B cell (primary cell): Measurements from ENCODE around the gene FOXP4. TPM values are rescaled to one million over a fixed set of nuclear protein-coding genes. Genes with fewer than 3 reads are reported as not detected.

Source experiments
- ATAC-seq: fragments of 200-7000 bp; cut with Tn5 transposase; one replicate; pipeline ENCODE4 v1.10.0; 2021; ENCODE audit warnings: low read depth, mild to moderate bottlenecking, moderate number of reproducible peaks, moderate library complexity
- CTCF ChIA-PET: fragments of 350-600 bp; sonication (Branson Sonifier 250); formaldehyde crosslinking; loops from one replicate; lab custom pipeline; 2021; ENCODE audit warnings: antibody characterized with exemption, inconsistent platforms; lab: Charles Lee
- POLR2A ChIA-PET: fragments of 350-600 bp; sonication (Branson Sonifier 250); formaldehyde crosslinking; loops from one replicate; lab custom pipeline; 2021; ENCODE audit warnings: antibody characterized with exemption; lab: Charles Lee
- DNase-seq: peaks from one replicate; pipeline ENCODE4 v3.0.0; 2013
- H2AFZ ChIP-seq: 2 replicates; pipeline ENCODE4 v1.6.1; 2012; ENCODE audit warnings: mild to moderate bottlenecking, low read depth, low read length; ENCODE audit not compliant: insufficient read depth, poor library complexity, severe bottlenecking
- H3K27ac ChIP-seq, 2 donors: 1 replicate in 1 of 2; 2 replicates in 1 of 2; pipeline ENCODE4 v1.5.1; 2012 to 2013; ENCODE audit warnings: low read length in 2 of 2, mild to moderate bottlenecking in 2 of 2, moderate library complexity in 1 of 2
- H3K27me3 ChIP-seq, 4 experiments: fragments of 200-600 bp in 1 of 4; sonication (generic) in 1 of 4; replicated peaks in 1 of 4; 1 replicate in 2 of 4; 2 replicates in 2 of 4; pipeline versions ENCODE4 v1.6.1 to v1.7.0; 2013 to 2016; ENCODE audit warnings: low read length in 3 of 4, mild to moderate bottlenecking in 2 of 4, mixed read lengths in 1 of 4, moderate library complexity in 1 of 4; ENCODE audit not compliant: insufficient read depth in 4 of 4, control insufficient read depth in 3 of 4; ENCODE audit errors: control extremely low read depth in 1 of 4
- H3K36me3 ChIP-seq, 2 experiments: replicated peaks in 1 of 2; 1 replicate in 1 of 2; 2 replicates in 1 of 2; pipeline versions ENCODE4 v1.6.1 to v1.7.1; 2013; ENCODE audit warnings: low read length in 1 of 2; ENCODE audit not compliant: insufficient read depth in 2 of 2, control insufficient read depth in 1 of 2; ENCODE audit errors: control extremely low read depth in 1 of 2, extremely low read depth in 1 of 2
- H3K4me1 ChIP-seq, 2 donors: fragments of 200-600 bp in 1 of 2; sonication (generic) in 1 of 2; 1 replicate in 1 of 2; 2 replicates in 1 of 2; pipeline versions ENCODE4 v1.5.1 to v1.6.1; 2013 to 2017; ENCODE audit warnings: low read length in 2 of 2; ENCODE audit not compliant: control insufficient read depth in 2 of 2, insufficient read depth in 2 of 2
- H3K4me2 ChIP-seq: replicated peaks from 2 replicates; pipeline ENCODE3; 2012; ENCODE audit warnings: mild to moderate bottlenecking, low read depth, low read length; ENCODE audit not compliant: poor library complexity, severe bottlenecking
- H3K4me3 ChIP-seq, 5 experiments: fragments of 200-600 bp in 1 of 5; sonication (generic) in 1 of 5; 1 replicate in 3 of 5; 2 replicates in 2 of 5; pipeline versions ENCODE4 v1.5.1 to v1.7.0; 2011 to 2016; ENCODE audit warnings: low read length in 4 of 5, mild to moderate bottlenecking in 4 of 5, low read depth in 2 of 5, control low read depth in 1 of 5, moderate library complexity in 1 of 5; ENCODE audit not compliant: insufficient read depth in 1 of 5; ENCODE audit errors: control extremely low read depth in 1 of 5, extremely low read depth in 1 of 5
- H3K79me2 ChIP-seq: fragments of 200-600 bp; sonication (generic); one replicate; pipeline ENCODE4 v1.6.0; 2016; ENCODE audit warnings: low read length; ENCODE audit not compliant: control insufficient read depth, insufficient read depth
- H3K9ac ChIP-seq: fragments of 200-600 bp; sonication (generic); 2 replicates; pipeline ENCODE4 v1.6.1; 2017; ENCODE audit warnings: mild to moderate bottlenecking, low read length, moderate library complexity
- H3K9me3 ChIP-seq, 3 donors: one replicate each; pipeline versions ENCODE4 v1.6.1 to v1.7.1; 2013; ENCODE audit warnings: low read length in 2 of 3; ENCODE audit not compliant: control insufficient read depth in 2 of 3, insufficient read depth in 1 of 3; ENCODE audit errors: control extremely low read depth in 1 of 3
- H4K20me1 ChIP-seq: 2 replicates; pipeline ENCODE4 v1.6.0; 2012; ENCODE audit warnings: mild to moderate bottlenecking, low read length; ENCODE audit not compliant: insufficient read depth, control insufficient read depth, poor library complexity, severe bottlenecking
- H3K27ac Mint-ChIP-seq: one replicate; pipeline ENCODE4 v1.8.0; 2021; ENCODE audit warnings: mixed read lengths
- H3K27me3 Mint-ChIP-seq: one replicate; pipeline ENCODE4 v1.8.0; 2021; ENCODE audit warnings: mixed read lengths
- H3K4me1 Mint-ChIP-seq: one replicate; pipeline ENCODE4 v1.8.0; 2021; ENCODE audit warnings: mixed read lengths
- H3K4me3 Mint-ChIP-seq: one replicate; pipeline ENCODE4 v1.8.0; 2021; ENCODE audit warnings: mixed read lengths
- H3K9me3 Mint-ChIP-seq: one replicate; pipeline ENCODE4 v1.8.0; 2022; ENCODE audit warnings: mixed read lengths; ENCODE audit not compliant: insufficient read depth
- CTCF ChIP-seq: fragments of 200-600 bp; IDR thresholded peaks from one replicate; pipeline ENCODE4 v1.8.0; 2022; ENCODE audit warnings: antibody characterized with exemption, mild to moderate bottlenecking
- EZH2 ChIP-seq: IDR thresholded peaks from 2 replicates; pipeline ENCODE4 v1.6.1; 2012; ENCODE audit warnings: borderline replicate concordance, low read depth, mild to moderate bottlenecking, moderate library complexity, low read length; ENCODE audit not compliant: insufficient read depth, poor library complexity, severe bottlenecking
- WGBS: methylation state at CpG from one replicate; pipeline ENCODE4 v1.1.5; 2013; ENCODE audit warnings: missing lambda C conversion rate; ENCODE audit not compliant: insufficient coverage; 5-methylcytosine and 5-hydroxymethylcytosine counted together
- intact Hi-C: fragments of 100-400 bp; cut with micrococcal nuclease; formaldehyde crosslinking; loops from one replicate; pipeline ENCODE4 v1.10.0; 2022
- polyA plus RNA-seq: library from polyadenylated mRNA; depleted of rRNA; stranded (reverse); fragments of >200 nt; gene quantifications from 2 replicates; pipeline ENCODE4 v1.2.3, GENCODE V29; 2012
- total RNA-seq, 2 donors: library from RNA; stranded (reverse); fragments of 120-200 nt in 1 of 2; gene quantifications; 1 replicate in 1 of 2; 2 replicates in 1 of 2; pipeline versions ENCODE4 v1.2.3 to v1.2.4, GENCODE V29; 2013 to 2022

Gene FOXP4
- total and polyA plus RNA-seq, 2 donors (not counting 1 experiment from before 2014, with no cell fraction given): 17.0 to 38.7 TPM

GRCh38 chr6:41608443-41609151 is 62.4 kb downstream of the FOXP4 start:
- H3K4me3 Mint-ChIP-seq: no peak overlapping the region
- no peak overlapping the region for H3K4me2 ChIP-seq
- no peaks in the 10 kb centered on the region for H3K79me2 ChIP-seq
- H4K20me1 ChIP-seq: no peaks in the 10 kb centered on the region
- peaks cover 0 to 1% of the 10 kb centered on the region in 2 donors for H3K4me1 ChIP-seq
- ATAC-seq: no peak
- peaks cover 0 to 3% (median 0%) of the 10 kb centered on the region in 3 donors for H3K9me3 ChIP-seq
- intact Hi-C loops: no loop called here
- no peak for DNase-seq
- ChIA-PET POLR2A (no interaction called here), CTCF (interaction anchor here (0.6 to 1.4 kb wide), 5 partner anchors 11 to 606 kb away, joined by 3 to 4 read pairs (median 3); no protein-coding TSS in a partner anchor)
- no peak overlapping the region for H3K9ac ChIP-seq
- no peak overlapping the region for H2AFZ ChIP-seq
- peaks cover 21% of the 10 kb centered on the region for H3K27me3 Mint-ChIP-seq
- peaks cover under 1% of the 10 kb centered on the region for H3K4me1 Mint-ChIP-seq
- H3K27ac ChIP-seq: no peak overlapping the region
- no peaks in the 10 kb centered on the region for H3K9me3 Mint-ChIP-seq
- H3K27me3 ChIP-seq: peaks cover 0 to 3% (median 1%) of the 10 kb centered on the region in 4 experiments
- H3K27ac Mint-ChIP-seq: no peak overlapping the region
- H3K36me3 ChIP-seq: no peaks in the 10 kb centered on the region
- TF ChIP-seq EZH2 (no peak), CTCF (no peak)
- H3K4me3 ChIP-seq: no peak overlapping the region
- 87% methylated on average over 9 of the region's 11 CpGs for WGBS

GRCh38 chr6:41614715-41615114 is 68.5 kb downstream of the FOXP4 start:
- no peak for DNase-seq
- no peak for ATAC-seq
- POLR2A ChIA-PET: no interaction called here
- Histone ChIP-seq H3K4me2 (no peak overlapping the region), H3K36me3 (no peaks in the 10 kb centered on the region), H3K4me3 (no peak overlapping the region), H3K79me2 (no peaks in the 10 kb centered on the region), H3K27ac (no peak overlapping the region), H3K9ac (no peak overlapping the region), H4K20me1 (no peaks in the 10 kb centered on the region), H2AFZ (no peak overlapping the region), H3K4me1 (no peaks in the 10 kb centered on the region), H3K27me3 (peaks cover 0 to 6% (median 0%) of the 10 kb centered on the region in 4 experiments), H3K9me3 (peaks cover 0 to 3% (median 0%) of the 10 kb centered on the region in 3 donors)
- Mint-ChIP-seq H3K27me3 (peaks cover 27% of the 10 kb centered on the region), H3K4me3 (no peak overlapping the region), H3K9me3 (no peaks in the 10 kb centered on the region), H3K27ac (no peak overlapping the region), H3K4me1 (no peaks in the 10 kb centered on the region)
- no peak for TF ChIP-seq EZH2
- TF ChIP-seq CTCF: no peak
- no CpG with 5 or more reads among the region's 2 CpGs for WGBS
- intact Hi-C loops: no loop called here
- CTCF ChIA-PET: interaction anchor here (0.7 kb wide), 1 partner anchor 12 kb away, joined by 5 read pairs; no protein-coding TSS in a partner anchor
